GM21390 (cell line): Measurements from ENCODE around the gene FSIP1.

Experiments used
- ATAC-seq: cut with Tn5 transposase; IDR thresholded peaks from one replicate; pipeline ENCODE4 v1.9.1; 2021; ENCODE audit not compliant: unreplicated experiment

The FSIP1 gene

GRCh38 chr15:39690881-39691634 is 91.6 kb downstream of the FSIP1 start:
- no peak for ATAC-seq

DNA sequence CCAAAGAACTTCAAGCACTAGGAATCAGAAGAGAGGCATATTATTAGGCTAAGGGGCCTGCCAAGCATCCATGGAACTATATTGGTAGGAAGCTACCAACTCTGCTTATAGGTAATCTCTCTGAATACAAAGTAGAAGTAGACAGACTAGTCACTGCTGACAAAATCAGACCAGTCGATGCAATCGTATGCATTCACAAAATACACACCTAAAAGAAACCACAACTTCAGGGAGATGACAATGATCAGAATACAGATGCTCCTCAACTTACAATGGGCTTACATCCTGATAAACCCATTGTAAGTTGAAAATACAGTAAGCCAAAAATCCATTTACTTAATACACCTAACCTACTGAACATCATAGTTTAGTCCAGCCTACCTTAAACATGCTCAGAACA is 94.7 kb downstream of the FSIP1 start:
- ATAC-seq, result no peak

GRCh38 chr15:39685999-39686613 is 96.5 kb downstream of the FSIP1 start:
- no peak for ATAC-seq

GRCh38 chr15:39685367-39685766 is 97.3 kb downstream of the FSIP1 start:
- no peak for ATAC-seq

GRCh38 chr15:39684233-39684632 is 98.4 kb downstream of the FSIP1 start:
- ATAC-seq, result no peak

DNA sequence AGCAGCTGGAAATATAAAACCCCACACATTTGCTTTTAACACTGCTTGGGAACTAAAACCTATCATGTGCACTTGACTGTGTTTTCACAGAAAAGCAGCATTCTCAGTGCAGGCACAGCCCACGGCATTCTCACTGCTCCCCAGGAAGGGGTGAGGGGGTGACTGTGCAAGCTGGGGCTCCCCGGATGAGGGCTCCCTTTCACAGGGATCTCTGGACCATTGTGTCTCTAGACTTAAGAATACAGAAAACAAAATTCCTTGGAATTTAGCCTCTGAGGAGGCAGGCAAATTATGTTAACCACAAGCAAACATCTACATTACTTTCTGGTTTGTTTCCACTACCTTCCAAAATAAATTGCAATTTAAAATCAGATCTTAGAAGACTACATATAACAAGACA is 100.3 kb downstream of the FSIP1 start:
- no peak for ATAC-seq

DNA sequence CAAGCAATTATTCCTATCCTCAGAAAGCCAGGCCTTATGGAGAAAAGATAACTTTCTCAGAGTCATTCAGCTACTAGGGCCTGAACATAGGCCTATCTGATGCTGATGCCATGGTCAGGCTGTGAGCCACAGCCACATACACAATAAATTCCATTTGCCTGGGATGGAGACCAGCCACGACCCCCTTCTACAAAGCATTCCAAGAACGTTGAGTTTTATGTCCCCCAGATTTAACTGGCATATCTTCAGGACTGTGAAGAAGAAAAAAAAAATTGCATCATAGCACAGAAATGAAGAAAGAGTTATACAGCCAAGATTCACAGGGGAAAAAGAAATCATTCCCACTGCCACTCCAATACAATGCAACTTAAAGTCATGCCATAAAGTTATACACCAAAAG is 101.8 kb downstream of the FSIP1 start:
- ATAC-seq, result no peak

GRCh38 chr15:39672666-39673065 is 110.0 kb downstream of the FSIP1 start:
- no peak for ATAC-seq

- no peak for ATAC-seq
These were observed 110.5 kb downstream of the FSIP1 start for GRCh38 chr15:39672184-39672583.

DNA sequence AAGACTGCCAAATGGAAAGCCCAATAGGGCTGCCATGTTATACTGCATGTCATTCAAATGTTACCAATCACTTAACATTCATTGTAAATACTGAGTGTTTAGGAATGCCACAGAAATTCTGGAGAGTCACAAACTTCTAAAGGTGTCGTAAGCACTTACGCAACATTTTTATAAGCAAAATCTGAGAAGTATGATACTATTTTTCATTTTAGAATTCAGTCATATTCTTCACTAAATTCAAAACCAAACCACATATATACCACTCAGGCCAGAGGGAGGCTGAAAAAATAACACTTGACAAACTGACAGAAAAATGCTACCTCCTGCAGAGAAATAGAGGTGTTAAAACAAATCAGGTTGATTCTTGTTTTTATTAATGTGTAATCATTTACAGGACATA is 112.0 kb downstream of the FSIP1 start:
- ATAC-seq, result no peak

DNA sequence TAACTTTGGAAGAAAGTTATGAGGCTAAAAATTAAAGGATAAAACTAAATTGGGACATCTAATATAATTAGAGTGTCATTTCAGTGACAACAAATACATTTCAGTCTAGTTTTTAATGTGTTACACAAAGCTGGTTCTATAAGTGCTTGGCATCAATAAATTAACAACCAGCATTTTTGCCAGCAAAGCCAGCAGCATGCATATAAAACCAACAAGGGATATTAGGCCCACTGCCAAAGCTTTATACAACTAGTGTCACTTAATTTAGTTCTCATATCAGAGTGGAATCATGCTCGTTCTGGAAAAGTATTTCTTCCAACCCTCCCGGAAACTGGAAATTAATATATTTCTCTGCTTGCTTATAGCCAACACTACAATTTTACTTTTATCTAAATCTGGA is 113.0 kb downstream of the FSIP1 start:
- ATAC-seq, result no peak

DNA sequence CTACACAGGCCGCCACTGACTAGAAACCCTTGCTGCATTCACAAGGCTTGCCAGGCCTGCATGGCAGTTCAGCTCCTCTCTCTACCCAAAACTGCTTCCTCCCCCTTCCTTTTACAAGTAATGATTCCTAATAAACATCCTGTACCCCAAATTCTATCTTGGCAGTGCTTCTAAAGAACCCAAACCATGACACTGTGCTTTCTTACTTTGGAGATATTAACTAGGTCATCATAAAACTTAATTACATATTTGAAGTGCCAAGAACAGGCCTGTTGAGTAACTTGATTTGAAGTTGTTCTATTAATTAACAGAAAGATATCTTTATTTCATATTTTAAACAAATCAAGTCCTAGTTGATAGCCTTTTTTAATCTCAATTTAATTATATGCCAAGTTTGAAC is 113.4 kb downstream of the FSIP1 start:
- ATAC-seq, result no peak

GRCh38 chr15:39668457-39668856 is 114.2 kb downstream of the FSIP1 start:
- ATAC-seq, result no peak

- ATAC-seq, result no peak
These were observed 115.1 kb downstream of the FSIP1 start for GRCh38 chr15:39667382-39668127.

DNA sequence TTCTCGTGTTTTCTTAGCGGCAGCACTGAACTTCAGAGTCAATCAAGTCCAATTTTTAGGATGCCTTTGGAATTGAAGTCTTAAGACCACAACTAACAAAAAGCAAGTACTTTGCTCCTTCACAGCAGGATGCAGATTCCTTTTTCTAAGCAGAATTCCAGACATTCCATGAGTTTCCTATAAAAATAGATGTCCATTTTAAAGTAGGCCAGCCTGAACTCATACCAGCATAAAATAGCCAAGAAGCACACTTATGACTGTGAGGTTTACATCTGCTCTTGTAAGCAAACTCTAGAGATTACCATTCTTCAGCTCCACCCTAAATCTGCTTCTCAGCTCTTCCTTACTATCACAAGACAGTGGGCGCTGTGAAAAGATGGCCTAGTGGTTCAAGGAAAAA is 116.0 kb downstream of the FSIP1 start:
- no peak for ATAC-seq

GRCh38 chr15:39665629-39666250 is 116.9 kb downstream of the FSIP1 start:
- no peak for ATAC-seq

- ATAC-seq, result no peak
These were observed 118.9 kb downstream of the FSIP1 start for GRCh38 chr15:39663704-39664250.

GRCh38 chr15:39661776-39662175 is 120.9 kb downstream of the FSIP1 start:
- no peak for ATAC-seq

DNA sequence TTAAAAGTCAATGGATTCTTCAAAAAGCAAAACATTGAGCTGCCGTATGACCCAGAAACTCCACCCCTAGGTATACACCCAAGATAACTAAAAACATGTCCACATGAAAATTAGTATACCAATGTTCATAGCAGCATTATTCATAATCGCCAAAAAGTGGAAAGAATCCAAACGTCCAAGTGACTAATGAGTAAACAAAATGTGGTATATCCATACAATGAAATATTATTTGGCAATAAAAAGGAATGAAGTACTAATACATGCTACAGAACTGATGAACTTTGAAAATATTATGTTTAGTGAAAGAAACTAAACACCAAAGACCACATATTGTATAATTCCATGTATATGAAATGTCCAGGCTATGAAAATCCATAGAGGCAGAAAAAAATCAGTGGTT is 123.9 kb downstream of the FSIP1 start:
- ATAC-seq, result no peak

GRCh38 chr15:39657668-39658067 is 125.0 kb downstream of the FSIP1 start:
- no peak for ATAC-seq

GRCh38 chr15:39657181-39657580 is 125.5 kb downstream of the FSIP1 start:
- no peak for ATAC-seq
